WTC11 (cell line): Measurements from ENCODE around the gene POP4. TPM values are rescaled to one million over a fixed set of nuclear protein-coding genes. Genes with fewer than 3 reads are reported as not detected.

Experiments
- ATAC-seq: fragments of 200-7000 bp; cut with Tn5 transposase; 2 replicates; pipeline ENCODE4 v1.10.0; 2021; ENCODE audit warnings: mild to moderate bottlenecking, moderate library complexity
- CTCF ChIA-PET: fragments of 300-600 bp; sonication (Branson Sonifier 250); formaldehyde crosslinking; loops from one replicate; lab custom pipeline; 2021; ENCODE audit warnings: antibody characterized with exemption; lab: Charles Lee
- POLR2A ChIA-PET: fragments of 350-600 bp; sonication (Branson Sonifier 250); formaldehyde crosslinking; loops from one replicate; lab custom pipeline; 2021; ENCODE audit warnings: antibody characterized with exemption; lab: Charles Lee
- DNase-seq: peaks from one replicate; pipeline ENCODE4 v3.0.0; 2021; ENCODE audit warnings: low spot score
- H3K27ac Mint-ChIP-seq: 2 replicates; pipeline ENCODE4 v1.8.0; 2021; ENCODE audit warnings: mixed read lengths
- H3K27me3 Mint-ChIP-seq: 2 replicates; pipeline ENCODE4 v1.8.0; 2021; ENCODE audit warnings: low read depth, mild to moderate bottlenecking, moderate library complexity, mixed read lengths
- H3K36me3 Mint-ChIP-seq: 2 replicates; pipeline ENCODE4 v1.8.0; 2021; ENCODE audit warnings: mixed read lengths
- H3K4me1 Mint-ChIP-seq: 2 replicates; pipeline ENCODE4 v1.8.0; 2022; ENCODE audit warnings: mixed read lengths
- H3K4me3 Mint-ChIP-seq: 2 replicates; pipeline ENCODE4 v1.8.0; 2021; ENCODE audit warnings: mild to moderate bottlenecking, moderate library complexity, mixed read lengths
- H3K9me3 Mint-ChIP-seq: 2 replicates; pipeline ENCODE4 v1.8.0; 2021; ENCODE audit warnings: mixed read lengths
- CBFB ChIP-seq: sonication (generic); formaldehyde crosslinking; IDR thresholded peaks from 2 replicates; pipeline ENCODE4 v1.8.1; 2022; ENCODE audit warnings: mild to moderate bottlenecking, low read depth, missing genetic modification reagents
- CTCF ChIP-seq: fragments of 200-600 bp; IDR thresholded peaks from 2 replicates; pipeline ENCODE4 v1.8.0; 2022; ENCODE audit warnings: antibody characterized with exemption
- EMX1 ChIP-seq: fragments of 250-450 bp; sonication (Bioruptor Pico); IDR thresholded peaks from 2 replicates; pipeline ENCODE4 v1.8.0; 2021; ENCODE audit warnings: mild to moderate bottlenecking
- ERG ChIP-seq: fragments of 250-450 bp; sonication (Bioruptor Pico); IDR thresholded peaks from 2 replicates; pipeline ENCODE4 v1.8.0; 2021; ENCODE audit warnings: mild to moderate bottlenecking
- HMGA2 ChIP-seq: fragments of 250-450 bp; sonication (Bioruptor Pico); IDR thresholded peaks from 2 replicates; pipeline ENCODE4 v1.4.0; 2021; ENCODE audit warnings: mild to moderate bottlenecking, moderate library complexity
- IRF2 ChIP-seq: sonication (generic); formaldehyde crosslinking; IDR thresholded peaks from 2 replicates; pipeline ENCODE4 v1.8.0; 2022; ENCODE audit warnings: low read depth, missing genetic modification reagents, borderline replicate concordance
- JAZF1 ChIP-seq: fragments of 250-450 bp; sonication (Bioruptor Pico); IDR thresholded peaks from 2 replicates; pipeline ENCODE4 v1.9.0; 2021; ENCODE audit warnings: moderate library complexity, mild to moderate bottlenecking, inconsistent platforms
- NFE2L1 ChIP-seq: sonication (generic); formaldehyde crosslinking; IDR thresholded peaks from 2 replicates; pipeline ENCODE4 v1.8.1; 2023; ENCODE audit warnings: missing genetic modification reagents
- NR3C1 ChIP-seq: sonication (generic); formaldehyde crosslinking; conservative IDR thresholded peaks from 2 replicates; pipeline ENCODE4 v1.8.1; 2023; ENCODE audit warnings: low read depth, mild to moderate bottlenecking, missing genetic modification reagents
- total RNA-seq: library from RNA; stranded (reverse); gene quantifications from 3 replicates; pipeline ENCODE4 v1.2.3, GENCODE V29; 2021
- TF ChIP-seq, protein P1 (sequence below): fragments of 250-450 bp; sonication (Bioruptor Pico); conservative IDR thresholded peaks from 2 replicates; pipeline ENCODE4 v1.9.0; 2021; ENCODE audit warnings: mild to moderate bottlenecking
- TF ChIP-seq, protein P2 (sequence below): fragments of 250-450 bp; sonication (Bioruptor Pico); IDR thresholded peaks from 2 replicates; pipeline ENCODE4 v1.9.0; 2021; ENCODE audit warnings: mild to moderate bottlenecking, borderline replicate concordance
- TF ChIP-seq, protein P3 (sequence below): sonication (generic); formaldehyde crosslinking; IDR thresholded peaks from 2 replicates; pipeline ENCODE4 v1.8.1; 2023; ENCODE audit warnings: mild to moderate bottlenecking, missing genetic modification reagents, borderline replicate concordance

POP4 gene
- total RNA-seq, 1 experiment from 2014 or later: 46.7 TPM

DNA sequence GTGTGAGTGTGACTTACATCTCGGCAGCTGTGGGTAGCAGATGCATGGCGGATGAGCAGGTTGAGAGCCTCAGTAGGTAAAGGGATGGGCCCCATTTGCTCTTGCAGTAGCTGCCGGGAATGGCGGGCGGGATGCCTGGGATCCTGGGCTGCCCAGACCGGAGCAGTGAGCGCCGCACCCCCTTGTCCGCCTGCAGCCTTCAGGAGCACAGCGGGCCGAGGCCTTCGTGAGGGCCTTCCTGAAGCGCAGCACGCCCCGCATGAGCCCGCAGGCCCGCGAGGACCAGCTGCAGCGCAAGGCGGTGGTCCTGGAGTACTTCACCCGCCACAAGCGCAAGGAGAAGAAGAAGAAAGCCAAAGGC, 4.1 kb downstream of the POP4 start (continued):
- TF ChIP-seq ERG (CRISPR knock-in tag): no peak
- TF ChIP-seq CBFB: no peak
- TF ChIP-seq EMX1 (CRISPR knock-in tag): no peak
- TF ChIP-seq IRF2 (CRISPR knock-in tag): no peak
- no peak for TF ChIP-seq JAZF1

GRCh38 chr19:29610574-29611271, 4.6 kb downstream of the POP4 start:
- DNase-seq (peak; percentile 89), ATAC-seq (peak; percentile 89)
- peaks cover 33% of the 10 kb centered on the region for H3K36me3 Mint-ChIP-seq
- peaks cover 9% of the 10 kb centered on the region for H3K4me1 Mint-ChIP-seq
- peaks cover 3% of the 10 kb centered on the region; the same call in 1 of the 2 replicates for H3K27me3 Mint-ChIP-seq
- no peak overlapping the region for H3K4me3 Mint-ChIP-seq
- H3K27ac Mint-ChIP-seq: no peak overlapping the region
- TF ChIP-seq, protein P1, sequence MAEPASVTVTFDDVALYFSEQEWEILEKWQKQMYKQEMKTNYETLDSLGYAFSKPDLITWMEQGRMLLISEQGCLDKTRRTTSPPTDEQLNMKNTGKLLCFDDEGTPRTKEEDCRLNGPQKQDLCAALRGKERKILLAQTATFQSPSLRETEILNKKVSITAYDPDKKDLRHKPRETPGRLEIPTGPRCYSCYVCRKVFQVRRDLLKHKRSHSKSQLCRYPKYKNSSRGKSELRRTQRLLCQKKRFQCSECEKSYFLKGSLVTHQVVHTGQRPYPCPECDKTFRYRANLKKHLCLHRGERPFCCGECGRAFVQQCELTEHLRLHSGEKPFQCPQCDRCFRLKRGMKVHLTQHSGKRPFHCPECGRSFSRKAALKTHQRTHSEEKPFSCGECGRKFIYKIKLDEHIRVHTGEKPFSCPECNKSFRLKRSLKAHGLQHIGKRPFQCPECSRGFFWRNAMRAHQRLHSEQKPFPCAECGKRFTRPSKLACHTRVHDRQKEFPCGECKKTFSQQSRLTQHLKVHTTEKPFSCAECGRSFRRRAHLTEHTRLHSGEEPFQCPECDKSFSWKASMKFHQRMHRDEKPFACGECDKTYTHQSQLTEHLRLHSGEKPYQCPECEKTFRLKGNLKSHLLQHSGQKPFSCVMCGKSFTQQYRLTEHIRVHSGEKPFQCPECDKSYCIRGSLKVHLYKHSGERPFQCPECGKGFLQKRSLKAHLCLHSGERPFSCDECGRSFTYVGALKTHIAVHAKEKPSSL (CRISPR knock-in tag): no peak
- no peak for TF ChIP-seq HMGA2
- TF ChIP-seq CTCF: peak; percentile 54
- TF ChIP-seq, protein P2, sequence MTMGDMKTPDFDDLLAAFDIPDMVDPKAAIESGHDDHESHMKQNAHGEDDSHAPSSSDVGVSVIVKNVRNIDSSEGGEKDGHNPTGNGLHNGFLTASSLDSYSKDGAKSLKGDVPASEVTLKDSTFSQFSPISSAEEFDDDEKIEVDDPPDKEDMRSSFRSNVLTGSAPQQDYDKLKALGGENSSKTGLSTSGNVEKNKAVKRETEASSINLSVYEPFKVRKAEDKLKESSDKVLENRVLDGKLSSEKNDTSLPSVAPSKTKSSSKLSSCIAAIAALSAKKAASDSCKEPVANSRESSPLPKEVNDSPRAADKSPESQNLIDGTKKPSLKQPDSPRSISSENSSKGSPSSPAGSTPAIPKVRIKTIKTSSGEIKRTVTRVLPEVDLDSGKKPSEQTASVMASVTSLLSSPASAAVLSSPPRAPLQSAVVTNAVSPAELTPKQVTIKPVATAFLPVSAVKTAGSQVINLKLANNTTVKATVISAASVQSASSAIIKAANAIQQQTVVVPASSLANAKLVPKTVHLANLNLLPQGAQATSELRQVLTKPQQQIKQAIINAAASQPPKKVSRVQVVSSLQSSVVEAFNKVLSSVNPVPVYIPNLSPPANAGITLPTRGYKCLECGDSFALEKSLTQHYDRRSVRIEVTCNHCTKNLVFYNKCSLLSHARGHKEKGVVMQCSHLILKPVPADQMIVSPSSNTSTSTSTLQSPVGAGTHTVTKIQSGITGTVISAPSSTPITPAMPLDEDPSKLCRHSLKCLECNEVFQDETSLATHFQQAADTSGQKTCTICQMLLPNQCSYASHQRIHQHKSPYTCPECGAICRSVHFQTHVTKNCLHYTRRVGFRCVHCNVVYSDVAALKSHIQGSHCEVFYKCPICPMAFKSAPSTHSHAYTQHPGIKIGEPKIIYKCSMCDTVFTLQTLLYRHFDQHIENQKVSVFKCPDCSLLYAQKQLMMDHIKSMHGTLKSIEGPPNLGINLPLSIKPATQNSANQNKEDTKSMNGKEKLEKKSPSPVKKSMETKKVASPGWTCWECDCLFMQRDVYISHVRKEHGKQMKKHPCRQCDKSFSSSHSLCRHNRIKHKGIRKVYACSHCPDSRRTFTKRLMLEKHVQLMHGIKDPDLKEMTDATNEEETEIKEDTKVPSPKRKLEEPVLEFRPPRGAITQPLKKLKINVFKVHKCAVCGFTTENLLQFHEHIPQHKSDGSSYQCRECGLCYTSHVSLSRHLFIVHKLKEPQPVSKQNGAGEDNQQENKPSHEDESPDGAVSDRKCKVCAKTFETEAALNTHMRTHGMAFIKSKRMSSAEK: no peak
- TF ChIP-seq NR3C1 (CRISPR knock-in tag): no peak
- TF ChIP-seq NFE2L1 (CRISPR knock-in tag): 0 out of 2 replicates have a peak, but pooled peaks have one; percentile 67
- TF ChIP-seq, protein P3, sequence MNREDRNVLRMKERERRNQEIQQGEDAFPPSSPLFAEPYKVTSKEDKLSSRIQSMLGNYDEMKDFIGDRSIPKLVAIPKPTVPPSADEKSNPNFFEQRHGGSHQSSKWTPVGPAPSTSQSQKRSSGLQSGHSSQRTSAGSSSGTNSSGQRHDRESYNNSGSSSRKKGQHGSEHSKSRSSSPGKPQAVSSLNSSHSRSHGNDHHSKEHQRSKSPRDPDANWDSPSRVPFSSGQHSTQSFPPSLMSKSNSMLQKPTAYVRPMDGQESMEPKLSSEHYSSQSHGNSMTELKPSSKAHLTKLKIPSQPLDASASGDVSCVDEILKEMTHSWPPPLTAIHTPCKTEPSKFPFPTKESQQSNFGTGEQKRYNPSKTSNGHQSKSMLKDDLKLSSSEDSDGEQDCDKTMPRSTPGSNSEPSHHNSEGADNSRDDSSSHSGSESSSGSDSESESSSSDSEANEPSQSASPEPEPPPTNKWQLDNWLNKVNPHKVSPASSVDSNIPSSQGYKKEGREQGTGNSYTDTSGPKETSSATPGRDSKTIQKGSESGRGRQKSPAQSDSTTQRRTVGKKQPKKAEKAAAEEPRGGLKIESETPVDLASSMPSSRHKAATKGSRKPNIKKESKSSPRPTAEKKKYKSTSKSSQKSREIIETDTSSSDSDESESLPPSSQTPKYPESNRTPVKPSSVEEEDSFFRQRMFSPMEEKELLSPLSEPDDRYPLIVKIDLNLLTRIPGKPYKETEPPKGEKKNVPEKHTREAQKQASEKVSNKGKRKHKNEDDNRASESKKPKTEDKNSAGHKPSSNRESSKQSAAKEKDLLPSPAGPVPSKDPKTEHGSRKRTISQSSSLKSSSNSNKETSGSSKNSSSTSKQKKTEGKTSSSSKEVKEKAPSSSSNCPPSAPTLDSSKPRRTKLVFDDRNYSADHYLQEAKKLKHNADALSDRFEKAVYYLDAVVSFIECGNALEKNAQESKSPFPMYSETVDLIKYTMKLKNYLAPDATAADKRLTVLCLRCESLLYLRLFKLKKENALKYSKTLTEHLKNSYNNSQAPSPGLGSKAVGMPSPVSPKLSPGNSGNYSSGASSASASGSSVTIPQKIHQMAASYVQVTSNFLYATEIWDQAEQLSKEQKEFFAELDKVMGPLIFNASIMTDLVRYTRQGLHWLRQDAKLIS (CRISPR knock-in tag): no peak
- POLR2A ChIA-PET: interaction anchor here (1.1 to 1.5 kb wide), 3 partner anchors 54 to 70 kb away, joined by 4 to 5 read pairs (median 4); partner anchors contain the start of gene PLEKHF1
- no peaks in the 10 kb centered on the region for H3K9me3 Mint-ChIP-seq
- CTCF ChIA-PET: interaction anchor here (0.5 to 3.3 kb wide), 38 partner anchors 10 to 338 kb away, joined by 3 to 63 read pairs (median 4); partner anchors contain the start of genes C19orf12 and PLEKHF1
